ENCODE measurements around the gene UGT1A8. TPM values are rescaled to one million over a fixed set of nuclear protein-coding genes. Genes with fewer than 3 reads are reported as not detected.

UGT1A8 gene
- polyA plus RNA-seq, 1 experiment = not detected

- ChIA-PET CTCF (no interaction called here), POLR2A (no interaction called here)
- no peak for TF ChIP-seq CTCF (IDR thresholded peaks at IDR 0.05; ENCODE audit: low read depth, low read length)
- no peaks in the 10 kb centered on the region for H3K27me3 ChIP-seq (ENCODE audit: control insufficient read depth, insufficient read depth, low read length)
- no peak overlapping the region for H3K4me3 ChIP-seq (ENCODE audit: low read depth, low read length)
- no peak overlapping the region for H3K27ac ChIP-seq (ENCODE audit: low read depth, low read length)
- no peaks in the 10 kb centered on the region for H3K9me3 ChIP-seq (ENCODE audit: control insufficient read depth, insufficient read depth, low read length)
- DNase-seq (ENCODE audit: low read depth, low spot score) = no peak
These were observed 46.5 kb downstream of the UGT1A8 start for GRCh38 chr2:233663911-233664310.

GRCh38 chr2:233668605-233669260 lies 51.3 kb downstream of the UGT1A8 start:
- H3K9me3 ChIP-seq (ENCODE audit: control insufficient read depth, insufficient read depth, low read length) = no peaks in the 10 kb centered on the region
- no peak overlapping the region for H3K27ac ChIP-seq (ENCODE audit: low read depth, low read length)
- no peak for TF ChIP-seq CTCF (IDR thresholded peaks at IDR 0.05; ENCODE audit: low read depth, low read length)
- no peak overlapping the region for H3K4me3 ChIP-seq (ENCODE audit: low read depth, low read length)
- CTCF ChIA-PET = no interaction called here
- POLR2A ChIA-PET = no interaction called here
- H3K27me3 ChIP-seq (ENCODE audit: control insufficient read depth, insufficient read depth, low read length) = peaks cover 7% of the 10 kb centered on the region
- no peak for DNase-seq (ENCODE audit: low read depth, low spot score)

- H3K27ac ChIP-seq (ENCODE audit: low read depth, low read length) = peak within 1 kb of the TSS; percentile 2
- no peak for TF ChIP-seq CTCF (IDR thresholded peaks at IDR 0.05; ENCODE audit: low read depth, low read length)
- POLR2A ChIA-PET = no interaction called here
- H3K4me3 ChIP-seq (ENCODE audit: low read depth, low read length) = no peak within 1 kb of the TSS
- CTCF ChIA-PET = no interaction called here
- H3K27me3 ChIP-seq (ENCODE audit: control insufficient read depth, insufficient read depth, low read length) = peaks cover 7% of the 10 kb centered on the region
- H3K9me3 ChIP-seq (ENCODE audit: control insufficient read depth, insufficient read depth, low read length) = no peaks in the 10 kb centered on the region
- DNase-seq (ENCODE audit: low read depth, low spot score) = no peak
These were observed 54.1 kb downstream of the UGT1A8 start, which contains the start of gene UGT1A9 for GRCh38 chr2:233671290-233672161. TSS of gene UGT1A9 (plus strand) at chr2:233671898. CDS start at chr2:233671935, 37 bp downstream.

GRCh38 chr2:233672886-233673285 lies 55.5 kb downstream of the UGT1A8 start:
- TF ChIP-seq CTCF (IDR thresholded peaks at IDR 0.05; ENCODE audit: low read depth, low read length) = no peak
- ChIA-PET CTCF (no interaction called here), POLR2A (no interaction called here)
- Histone ChIP-seq H3K4me3 (ENCODE audit: low read depth, low read length) (no peak overlapping the region), H3K9me3 (ENCODE audit: control insufficient read depth, insufficient read depth, low read length) (no peaks in the 10 kb centered on the region), H3K27me3 (ENCODE audit: control insufficient read depth, insufficient read depth, low read length) (peaks cover 7% of the 10 kb centered on the region), H3K27ac (ENCODE audit: low read depth, low read length) (no peak overlapping the region)
- no peak for DNase-seq (ENCODE audit: low read depth, low spot score)

- DNase-seq (ENCODE audit: low read depth, low spot score) = no peak
- ChIA-PET CTCF (no interaction called here), POLR2A (no interaction called here)
- no peak overlapping the region for H3K27ac ChIP-seq (ENCODE audit: low read depth, low read length)
- H3K4me3 ChIP-seq (ENCODE audit: low read depth, low read length) = no peak overlapping the region
- peaks cover 7% of the 10 kb centered on the region for H3K27me3 ChIP-seq (ENCODE audit: control insufficient read depth, insufficient read depth, low read length)
- no peak for TF ChIP-seq CTCF (IDR thresholded peaks at IDR 0.05; ENCODE audit: low read depth, low read length)
- H3K9me3 ChIP-seq (ENCODE audit: control insufficient read depth, insufficient read depth, low read length) = no peaks in the 10 kb centered on the region
These were observed 56.5 kb downstream of the UGT1A8 start for GRCh38 chr2:233673896-233674295.

All from AG04450 (cell line).